Myocyte (in vitro differentiated cells): ENCODE data around the gene RNASEH2B. TPM values are rescaled to one million over a fixed set of nuclear protein-coding genes. Genes with fewer than 3 reads are reported as not detected.

Source experiments
- DNase-seq: peaks from one replicate; pipeline ENCODE4 v3.0.0-alpha.2; 2012; ENCODE audit warnings: low read depth
- total RNA-seq: library from RNA; depleted of rRNA; stranded (reverse); fragments of >200 nt; gene quantifications from 2 replicates; pipeline ENCODE4 v1.2.3, GENCODE V29; 2014

Gene RNASEH2B
- total RNA-seq, 1 donor from 2014 or later: 43.6 TPM

GRCh38 chr13:50993934-50994333, 84.3 kb downstream of the RNASEH2B start:
- DNase-seq: peak; percentile 8

DNA sequence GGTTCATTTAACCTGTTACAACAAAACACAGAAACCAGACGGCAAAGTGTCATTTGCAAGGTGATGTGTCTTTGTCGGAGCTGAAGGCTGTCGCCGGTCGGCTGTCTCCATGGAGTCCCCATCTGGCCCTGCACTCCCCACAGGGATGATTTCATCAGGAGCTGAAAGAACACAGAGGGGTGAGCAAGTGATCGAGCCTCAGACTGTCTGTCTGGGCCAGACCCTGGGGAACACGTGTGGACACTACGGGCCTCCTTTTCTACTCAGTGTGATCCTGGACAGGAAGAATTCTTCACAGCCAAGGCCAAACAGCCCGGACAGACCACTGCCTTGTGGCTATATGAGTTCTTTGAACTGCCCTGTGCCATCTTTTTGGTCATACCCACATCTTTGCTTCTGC, 85.1 kb downstream of the RNASEH2B start:
- DNase-seq: no peak

GRCh38 chr13:50995854-50996253, 86.3 kb downstream of the RNASEH2B start:
- no peak for DNase-seq

- no peak for DNase-seq
Measured at GRCh38 chr13:50998326-50998725, 88.7 kb downstream of the RNASEH2B start.

- DNase-seq: no peak
Measured at GRCh38 chr13:50999641-51000040, 90.0 kb downstream of the RNASEH2B start.

GRCh38 chr13:51000061-51000460, 90.5 kb downstream of the RNASEH2B start:
- peak; percentile 33 for DNase-seq

- DNase-seq: peak; percentile 79
Measured at GRCh38 chr13:51000571-51001260, 91.1 kb downstream of the RNASEH2B start.

DNA sequence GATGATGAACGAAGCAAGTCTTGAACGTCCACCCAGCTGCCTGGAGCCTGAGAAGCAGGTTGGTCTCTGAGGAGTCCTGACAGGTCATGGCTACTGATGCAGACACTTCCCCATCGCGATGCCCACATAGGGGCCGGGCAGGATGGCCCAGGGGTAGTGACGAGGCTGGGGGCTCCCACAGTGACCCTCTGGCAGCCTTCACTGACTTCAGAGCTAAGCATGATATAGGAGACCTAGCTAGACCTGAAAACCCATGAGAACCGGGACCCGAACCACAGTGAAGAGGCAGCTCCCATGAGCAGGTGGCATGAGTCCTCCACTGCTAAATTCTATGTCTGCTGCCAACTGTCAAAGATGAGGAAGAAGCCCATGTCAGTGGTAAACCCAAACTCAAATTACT, 91.7 kb downstream of the RNASEH2B start:
- no peak for DNase-seq

DNA sequence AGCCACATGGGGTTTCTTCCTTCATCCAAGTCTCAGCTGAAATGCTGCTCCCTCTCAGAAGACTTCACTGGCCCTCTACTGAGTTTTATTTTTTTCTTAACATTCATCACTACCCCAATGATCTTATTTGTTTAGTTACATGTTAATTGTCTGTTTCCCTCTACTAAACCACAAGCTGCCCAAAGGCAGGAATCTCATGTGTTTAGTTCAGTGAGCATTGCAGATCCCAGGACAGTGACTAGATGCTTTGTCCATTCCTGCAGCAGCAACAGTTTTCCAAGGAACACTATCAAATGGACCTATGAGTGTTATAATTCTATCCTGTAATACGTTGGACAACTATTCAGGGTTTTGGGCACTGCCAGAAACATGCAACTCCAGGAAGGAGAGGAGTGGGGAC, 93.1 kb downstream of the RNASEH2B start:
- no peak for DNase-seq

DNA sequence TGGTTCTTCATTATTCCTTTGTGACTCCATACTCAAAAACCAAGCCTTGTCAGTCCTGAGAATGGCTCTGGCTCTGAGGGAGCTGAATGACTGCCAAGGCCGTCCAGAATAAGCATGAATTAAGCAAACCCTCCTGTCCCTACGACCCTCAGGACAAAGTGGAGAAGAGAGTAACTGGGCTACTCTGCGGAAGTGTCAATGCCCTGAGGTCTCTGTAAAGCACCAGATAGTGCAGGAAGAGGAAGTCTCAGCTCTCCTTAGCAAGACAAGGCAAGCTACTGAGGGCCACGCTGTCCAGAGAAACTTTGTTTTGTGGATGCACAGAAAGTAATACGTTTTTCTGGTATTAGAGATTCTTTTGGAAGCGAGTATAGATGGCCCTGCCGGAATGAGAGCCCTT, 94.1 kb downstream of the RNASEH2B start:
- no peak for DNase-seq

DNA sequence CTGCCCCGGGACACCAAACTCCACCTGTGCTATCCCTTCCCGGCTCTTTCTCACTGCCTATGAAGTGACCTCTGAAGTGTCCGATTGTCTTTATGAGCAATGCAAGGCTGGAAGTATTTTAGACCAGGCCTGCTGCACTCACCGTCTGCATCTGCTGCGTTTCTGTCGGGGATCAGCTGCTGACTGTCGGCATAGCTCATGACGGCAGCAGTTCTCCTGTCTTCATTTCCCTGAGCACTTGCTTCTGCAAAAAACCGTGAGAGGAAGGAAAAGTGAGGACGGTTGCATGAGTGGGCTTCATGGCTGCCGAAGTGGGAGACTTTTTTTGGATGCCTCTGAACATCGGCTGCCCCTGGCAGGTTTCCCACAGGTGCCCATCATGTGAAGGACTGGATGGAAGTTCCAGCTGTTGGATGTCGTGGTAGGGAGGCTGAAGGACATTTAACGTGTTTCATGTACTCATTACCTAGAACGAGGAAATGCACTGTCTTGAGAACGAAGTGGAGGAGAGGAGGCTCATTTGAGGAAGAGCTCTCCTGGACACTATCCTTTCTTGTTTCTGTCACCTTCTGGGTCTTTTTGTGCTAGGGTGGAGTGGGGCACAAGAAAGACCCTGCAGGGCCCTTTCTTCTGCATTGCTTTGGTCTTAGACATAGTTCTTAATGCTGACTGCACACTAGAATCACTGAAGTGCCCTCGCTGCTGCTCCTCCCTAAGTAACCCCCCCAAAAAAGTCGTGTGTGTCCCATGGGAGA, 94.7 kb downstream of the RNASEH2B start:
- DNase-seq: peak; percentile 16

DNA sequence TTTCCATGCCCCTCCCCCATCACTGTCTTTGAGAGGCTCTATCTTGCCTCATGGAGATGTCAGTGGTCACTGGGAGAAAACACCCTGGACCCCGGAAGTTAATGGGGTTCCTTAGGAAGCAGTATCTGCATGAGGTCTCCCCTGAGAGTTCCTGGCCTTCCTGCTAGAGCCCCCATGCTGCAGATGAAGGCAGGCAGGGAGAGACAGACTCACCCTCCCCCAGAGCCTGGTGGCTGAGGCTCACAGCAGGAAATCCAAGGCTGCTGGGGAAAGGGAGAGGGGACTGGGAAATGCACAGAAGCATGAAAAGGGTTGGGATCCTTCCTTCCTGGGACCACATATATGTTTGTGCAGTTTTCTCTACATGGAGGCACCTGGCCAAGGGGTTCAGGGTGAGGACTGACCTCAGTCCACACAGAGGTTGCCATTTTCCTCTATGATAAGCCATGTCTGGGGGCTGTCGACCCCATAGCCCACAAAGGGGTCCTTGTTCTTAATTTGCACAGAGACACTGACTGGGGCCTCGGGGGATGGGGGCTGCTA, 95.4 kb downstream of the RNASEH2B start:
- no peak for DNase-seq

- peak; percentile 18 for DNase-seq
Measured at GRCh38 chr13:51005566-51005965, 96.0 kb downstream of the RNASEH2B start.

Other genes starting within 250 kb of the RNASEH2B start
- gene DLEU7, start 66.1 kb upstream of the RNASEH2B start, total RNA-seq: 0.31 TPM in 1 of 2 replicates, not detected in the other
- not detected in 2 replicates for gene C13orf42, start 201.5 kb downstream of the RNASEH2B start, total RNA-seq